WTC11 (cell line): ENCODE results near the gene GADL1. TPM values are rescaled to one million over a fixed set of nuclear protein-coding genes. Genes with fewer than 3 reads are reported as not detected.

ENCODE experiments used
- ATAC-seq: fragments of 200-7000 bp; cut with Tn5 transposase; 2 replicates; pipeline ENCODE4 v1.10.0; 2021; ENCODE audit warnings: mild to moderate bottlenecking, moderate library complexity
- CTCF ChIA-PET: fragments of 300-600 bp; sonication (Branson Sonifier 250); formaldehyde crosslinking; loops from one replicate; lab custom pipeline; 2021; ENCODE audit warnings: antibody characterized with exemption; lab: Charles Lee
- POLR2A ChIA-PET: fragments of 350-600 bp; sonication (Branson Sonifier 250); formaldehyde crosslinking; loops from one replicate; lab custom pipeline; 2021; ENCODE audit warnings: antibody characterized with exemption; lab: Charles Lee
- DNase-seq: peaks from one replicate; pipeline ENCODE4 v3.0.0; 2021; ENCODE audit warnings: low spot score
- H3K27ac Mint-ChIP-seq: 2 replicates; pipeline ENCODE4 v1.8.0; 2021; ENCODE audit warnings: mixed read lengths
- H3K27me3 Mint-ChIP-seq: 2 replicates; pipeline ENCODE4 v1.8.0; 2021; ENCODE audit warnings: low read depth, mild to moderate bottlenecking, moderate library complexity, mixed read lengths
- H3K36me3 Mint-ChIP-seq: 2 replicates; pipeline ENCODE4 v1.8.0; 2021; ENCODE audit warnings: mixed read lengths
- H3K4me1 Mint-ChIP-seq: 2 replicates; pipeline ENCODE4 v1.8.0; 2022; ENCODE audit warnings: mixed read lengths
- H3K4me3 Mint-ChIP-seq: 2 replicates; pipeline ENCODE4 v1.8.0; 2021; ENCODE audit warnings: mild to moderate bottlenecking, moderate library complexity, mixed read lengths
- H3K9me3 Mint-ChIP-seq: 2 replicates; pipeline ENCODE4 v1.8.0; 2021; ENCODE audit warnings: mixed read lengths
- ATF6 ChIP-seq: sonication (generic); formaldehyde crosslinking; IDR thresholded peaks from 2 replicates; pipeline ENCODE4 v1.8.1; 2023; ENCODE audit warnings: mild to moderate bottlenecking, missing genetic modification reagents
- CDX4 ChIP-seq: fragments of 250-450 bp; sonication (Bioruptor Pico); IDR thresholded peaks from 2 replicates; pipeline ENCODE4 v1.9.0; 2021; ENCODE audit warnings: moderate library complexity, mild to moderate bottlenecking, inconsistent platforms, borderline replicate concordance
- CREB1 ChIP-seq: sonication (generic); formaldehyde crosslinking; IDR thresholded peaks from 2 replicates; pipeline ENCODE4 v1.8.0; 2023; ENCODE audit warnings: mild to moderate bottlenecking, missing genetic modification reagents
- FOXP4 ChIP-seq: sonication (generic); formaldehyde crosslinking; IDR thresholded peaks from 2 replicates; pipeline ENCODE4 v1.8.0; 2022; ENCODE audit warnings: mild to moderate bottlenecking, missing genetic modification reagents
- GABPB1 ChIP-seq: sonication (generic); formaldehyde crosslinking; IDR thresholded peaks from 2 replicates; pipeline ENCODE4 v1.8.1; 2023; ENCODE audit warnings: mild to moderate bottlenecking, missing genetic modification reagents
- HMGA2 ChIP-seq: fragments of 250-450 bp; sonication (Bioruptor Pico); IDR thresholded peaks from 2 replicates; pipeline ENCODE4 v1.4.0; 2021; ENCODE audit warnings: mild to moderate bottlenecking, moderate library complexity
- HMGXB4 ChIP-seq: sonication (generic); formaldehyde crosslinking; IDR thresholded peaks from 2 replicates; pipeline ENCODE4 v1.8.1; 2023; ENCODE audit warnings: mild to moderate bottlenecking, moderate library complexity, missing genetic modification reagents
- MYBL2 ChIP-seq: sonication (generic); formaldehyde crosslinking; IDR thresholded peaks from 2 replicates; pipeline ENCODE4 v1.8.1; 2023; ENCODE audit warnings: mild to moderate bottlenecking, moderate library complexity, missing genetic modification reagents
- NR1H2 ChIP-seq: sonication (generic); formaldehyde crosslinking; IDR thresholded peaks from 2 replicates; pipeline ENCODE4 v1.9.0; 2021; ENCODE audit warnings: mild to moderate bottlenecking, moderate library complexity, missing genetic modification reagents
- RELA ChIP-seq: sonication (generic); formaldehyde crosslinking; IDR thresholded peaks from 2 replicates; pipeline ENCODE4 v1.8.1; 2022; ENCODE audit warnings: missing genetic modification reagents, mild to moderate bottlenecking, borderline replicate concordance
- RORB ChIP-seq: fragments of 250-450 bp; sonication (Bioruptor Pico); IDR thresholded peaks from 2 replicates; pipeline ENCODE4 v1.9.0; 2021; ENCODE audit warnings: mild to moderate bottlenecking
- TEAD4 ChIP-seq: sonication (generic); formaldehyde crosslinking; IDR thresholded peaks from 2 replicates; pipeline ENCODE4 v1.8.0; 2022; ENCODE audit warnings: mild to moderate bottlenecking, missing genetic modification reagents
- TP53 ChIP-seq: sonication (generic); formaldehyde crosslinking; IDR thresholded peaks from 2 replicates; pipeline ENCODE4 v1.8.1; 2023; ENCODE audit warnings: mild to moderate bottlenecking, missing genetic modification reagents
- USF1 ChIP-seq: sonication (generic); formaldehyde crosslinking; IDR thresholded peaks from 2 replicates; pipeline ENCODE4 v1.8.0; 2022; ENCODE audit warnings: mild to moderate bottlenecking, missing genetic modification reagents
- ZNF121 ChIP-seq: sonication (generic); formaldehyde crosslinking; IDR thresholded peaks from 2 replicates; pipeline ENCODE4 v1.8.0; 2023; ENCODE audit warnings: missing genetic modification reagents
- ZNF281 ChIP-seq: sonication (generic); formaldehyde crosslinking; IDR thresholded peaks from 2 replicates; pipeline ENCODE4 v1.8.0; 2023; ENCODE audit warnings: mild to moderate bottlenecking, missing genetic modification reagents
- ZNF425 ChIP-seq: fragments of 250-450 bp; sonication (Bioruptor Pico); conservative IDR thresholded peaks from 2 replicates; pipeline ENCODE4 v1.9.0; 2021; ENCODE audit warnings: mild to moderate bottlenecking
- ZNF671 ChIP-seq: fragments of 250-450 bp; sonication (Bioruptor Pico); IDR thresholded peaks from 2 replicates; pipeline ENCODE4 v1.8.0; 2021; ENCODE audit warnings: mild to moderate bottlenecking
- total RNA-seq: library from RNA; stranded (reverse); gene quantifications from 3 replicates; pipeline ENCODE4 v1.2.3, GENCODE V29; 2021

Gene GADL1
- total RNA-seq, 1 experiment from 2014 or later = 0.15 TPM

GRCh38 chr3:30862004-30862403 lies 32.5 kb downstream of the GADL1 start:
- ATAC-seq = no peak
- no peak for TF ChIP-seq CREB1
- TF ChIP-seq TEAD4 = no peak
- TF ChIP-seq RORB = no peak
- TF ChIP-seq ZNF425 (CRISPR knock-in tag) = no peak
- TF ChIP-seq GABPB1 = no peak
- TF ChIP-seq NR1H2 (CRISPR knock-in tag) = no peak
- TF ChIP-seq TP53 (CRISPR knock-in tag) = no peak
- TF ChIP-seq ATF6 (CRISPR knock-in tag) = no peak
- TF ChIP-seq HMGXB4 (CRISPR knock-in tag) = no peak
- no peak for TF ChIP-seq CDX4 (CRISPR knock-in tag)
- no peak for TF ChIP-seq ZNF281 (CRISPR knock-in tag)
- TF ChIP-seq ZNF671 (CRISPR knock-in tag) = no peak
- no peak for TF ChIP-seq USF1 (CRISPR knock-in tag)
- no peak for TF ChIP-seq MYBL2 (CRISPR knock-in tag)
- no peak for TF ChIP-seq FOXP4
- TF ChIP-seq ZNF121 = no peak
- no peak for TF ChIP-seq HMGA2 (CRISPR knock-in tag)
- no peak for TF ChIP-seq RELA
- CTCF ChIA-PET = no interaction called here

More at GRCh38 chr3:30862004-30862403, 32.5 kb downstream of the GADL1 start:
- H3K27ac Mint-ChIP-seq = no peak overlapping the region
- POLR2A ChIA-PET = no interaction called here
- no peaks in the 10 kb centered on the region for H3K27me3 Mint-ChIP-seq
- H3K4me3 Mint-ChIP-seq = no peak overlapping the region
- H3K9me3 Mint-ChIP-seq = no peaks in the 10 kb centered on the region
- H3K36me3 Mint-ChIP-seq = no peaks in the 10 kb centered on the region
- H3K4me1 Mint-ChIP-seq = peaks cover 23% of the 10 kb centered on the region
- no peak for DNase-seq
